NCI-H82 treated with DMSO at 0.1 percent for 48 hours (cell line): ENCODE measurements around the gene HBB.

Experiments
- DNase-seq: peaks from one replicate; lab custom pipeline; 2025; ENCODE audit not compliant: unreplicated experiment; lab: John Stamatoyannopoulos, UW

The HBB gene

DNA sequence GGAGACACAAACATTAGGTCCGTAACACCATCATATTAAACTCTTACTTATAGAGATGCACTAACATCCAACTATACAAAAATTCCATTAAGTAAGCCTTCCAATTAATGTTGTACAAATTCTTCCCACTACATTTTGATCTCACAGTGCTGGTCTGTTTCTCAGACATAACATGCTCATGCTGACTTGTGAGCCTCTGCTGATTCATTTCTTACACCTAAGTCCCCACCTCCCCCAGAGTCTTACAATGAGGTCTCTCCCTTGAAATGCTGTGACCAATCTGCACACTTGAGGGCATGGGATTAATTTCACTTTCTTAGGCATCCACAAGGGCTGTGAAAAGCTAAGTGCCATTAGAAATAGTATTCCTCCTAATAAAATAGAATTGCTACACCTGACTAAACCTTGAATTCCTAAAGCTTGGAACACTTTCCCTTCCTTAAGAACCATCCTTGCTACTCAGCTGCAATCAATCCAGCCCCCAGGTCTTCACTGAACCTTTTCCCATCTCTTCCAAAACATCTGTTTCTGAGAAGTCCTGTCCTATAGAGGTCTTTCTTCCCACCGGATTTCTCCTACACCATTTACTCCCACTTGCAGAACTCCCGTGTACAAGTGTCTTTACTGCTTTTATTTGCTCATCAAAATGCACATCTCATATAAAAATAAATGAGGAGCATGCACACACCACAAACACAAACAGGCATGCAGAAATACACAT lies 20.8 kb upstream of the HBB start:
- no peak for DNase-seq

DNA sequence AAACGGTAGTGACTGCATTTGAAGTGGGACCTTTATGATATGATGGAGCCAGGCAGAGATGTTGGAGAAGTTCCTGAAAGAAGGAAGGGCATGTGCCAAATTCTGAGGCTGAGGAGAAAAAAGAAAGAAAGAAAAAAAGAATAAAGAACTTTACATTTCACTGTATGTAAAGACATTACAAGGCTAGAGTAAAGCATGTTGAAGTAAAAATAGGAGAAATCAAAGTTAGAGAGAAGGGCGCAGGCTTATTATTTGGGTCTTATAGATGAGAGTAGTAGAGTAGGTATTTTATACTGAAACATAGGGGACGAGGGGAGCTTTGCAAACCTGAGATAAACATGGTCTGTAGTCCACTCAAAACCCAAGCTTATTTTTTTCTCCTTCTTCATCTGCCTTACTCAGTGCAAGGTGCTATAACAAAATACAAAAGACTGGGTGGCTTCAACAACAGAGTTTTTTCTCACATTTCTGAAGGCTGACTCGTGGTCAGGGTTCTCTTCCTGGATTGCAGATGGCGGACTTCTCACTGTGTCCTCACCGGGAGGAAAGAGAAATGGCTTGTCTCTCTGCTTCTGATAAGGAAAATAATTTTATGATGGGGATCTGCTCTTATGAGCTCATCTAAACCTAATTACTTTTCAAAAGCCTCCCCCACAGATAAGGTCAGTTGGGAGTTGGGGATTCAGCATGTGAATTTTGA lies 20.1 kb upstream of the HBB start:
- no peak for DNase-seq

GRCh38 chr11:5245155-5245554 lies 18.3 kb upstream of the HBB start:
- no peak for DNase-seq

DNA sequence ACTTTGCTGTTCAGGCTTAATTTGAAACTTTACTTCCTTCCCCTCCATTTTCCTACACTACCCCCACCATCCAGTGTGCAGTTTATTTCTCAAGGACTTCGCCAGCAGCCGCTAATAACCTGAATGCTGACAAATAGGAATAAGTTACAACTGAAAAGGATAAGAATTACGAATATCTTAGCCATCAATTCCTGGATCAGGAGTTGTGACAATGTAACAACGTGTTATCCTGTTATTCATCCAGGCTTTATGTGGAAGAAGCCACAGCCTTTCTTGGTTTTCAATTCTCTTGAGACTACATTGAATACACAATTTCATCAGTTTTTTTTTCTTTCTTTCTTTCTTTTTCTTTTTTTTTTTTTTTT lies 16.9 kb upstream of the HBB start:
- DNase-seq: no peak

DNA sequence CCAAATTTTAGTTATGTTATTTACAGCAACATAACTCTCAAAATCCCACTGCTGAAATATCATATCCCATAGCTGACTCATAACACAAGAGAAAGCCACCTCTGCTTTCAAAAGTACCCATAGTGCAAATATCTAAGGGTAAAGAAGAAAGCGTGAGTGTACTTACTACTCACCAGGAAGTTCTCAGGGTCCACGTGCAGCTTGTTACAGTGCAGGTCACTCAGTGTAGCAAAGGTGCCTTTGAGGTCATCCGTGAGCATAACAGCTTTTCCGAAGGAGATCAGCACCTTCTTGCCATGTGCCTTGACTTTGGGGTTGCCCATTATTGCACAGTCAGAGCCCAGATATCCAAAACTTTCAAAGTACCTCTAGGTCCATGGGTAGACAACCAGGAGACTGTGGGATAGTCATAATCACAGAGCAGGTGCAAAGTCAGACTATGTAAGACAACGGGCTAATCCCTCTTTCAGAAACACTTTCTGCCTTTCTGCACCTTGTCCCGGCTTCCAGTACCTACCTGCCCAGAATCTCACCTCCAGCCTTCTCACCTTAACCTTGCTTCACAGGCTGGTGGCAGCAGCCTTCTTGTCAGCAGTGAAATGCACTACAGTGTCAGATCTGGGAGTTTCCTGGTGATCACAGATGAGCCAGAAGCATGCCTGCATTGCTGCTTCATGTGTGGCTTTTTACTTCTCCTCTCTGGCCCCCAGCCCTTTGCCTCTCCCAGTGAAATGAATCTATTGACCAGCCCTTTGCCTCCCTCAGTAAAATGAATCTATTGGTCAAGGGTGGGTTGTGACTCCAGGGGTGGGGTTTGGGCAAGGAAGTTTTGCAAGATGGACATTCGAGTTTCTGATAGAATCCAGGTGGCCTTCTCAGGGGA lies 16.3 kb upstream of the HBB start:
- no peak for DNase-seq

DNA sequence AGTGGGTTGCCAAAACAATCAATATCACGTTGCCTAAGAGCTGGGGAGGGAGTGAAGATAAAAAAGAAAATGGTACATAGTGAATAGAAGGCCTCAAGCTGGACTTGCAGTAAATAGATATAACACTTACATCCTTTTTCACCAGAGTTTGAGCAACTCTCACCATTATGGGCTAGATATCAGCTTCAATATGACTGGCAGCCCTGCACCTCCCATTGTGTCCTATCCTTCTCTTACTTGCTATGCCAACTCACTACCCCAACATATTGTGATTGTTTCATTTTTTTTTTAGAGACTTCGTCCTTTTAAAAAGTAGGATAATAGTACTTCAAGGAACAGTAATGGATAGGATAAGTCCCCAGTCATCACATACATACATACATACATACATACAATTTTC lies 15.3 kb upstream of the HBB start:
- no peak for DNase-seq

DNA sequence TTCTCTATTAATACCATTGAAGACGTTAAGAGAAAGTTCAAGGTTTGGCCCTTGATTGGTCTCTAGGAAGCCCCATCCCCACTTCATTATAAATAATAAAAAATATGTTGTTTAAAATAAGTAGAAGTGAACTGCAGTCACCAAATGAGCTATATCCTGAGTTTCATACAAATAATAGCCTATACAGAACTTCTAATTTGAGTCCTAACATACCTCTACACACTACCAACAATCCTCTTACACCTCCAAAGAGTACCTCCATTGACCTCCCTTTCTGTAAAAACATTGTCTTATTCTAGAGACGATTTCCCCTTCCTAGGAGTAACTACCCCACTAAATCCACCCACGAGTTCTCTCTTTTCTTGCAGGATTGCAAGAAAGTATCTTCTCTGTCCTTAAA lies 14.6 kb upstream of the HBB start:
- DNase-seq: no peak

DNA sequence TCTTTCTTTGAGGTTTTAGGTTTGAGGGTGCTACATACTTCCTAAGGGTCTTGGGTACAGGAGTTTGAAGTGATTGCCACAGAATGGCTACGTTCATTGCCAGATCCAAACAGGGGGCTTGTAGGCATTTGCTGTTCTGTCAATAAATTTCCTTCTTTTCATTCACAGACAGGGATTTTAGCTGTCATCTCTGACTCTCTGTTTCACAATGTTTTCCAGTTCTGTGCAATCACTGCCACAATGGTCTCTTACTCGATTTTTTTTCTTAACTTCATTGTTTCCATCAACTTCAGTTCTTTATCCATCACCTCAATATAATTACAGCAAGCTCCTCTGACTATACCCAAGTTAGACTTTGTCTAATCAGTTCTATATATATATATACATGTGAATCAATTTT lies 13.6 kb upstream of the HBB start:
- no peak for DNase-seq

DNA sequence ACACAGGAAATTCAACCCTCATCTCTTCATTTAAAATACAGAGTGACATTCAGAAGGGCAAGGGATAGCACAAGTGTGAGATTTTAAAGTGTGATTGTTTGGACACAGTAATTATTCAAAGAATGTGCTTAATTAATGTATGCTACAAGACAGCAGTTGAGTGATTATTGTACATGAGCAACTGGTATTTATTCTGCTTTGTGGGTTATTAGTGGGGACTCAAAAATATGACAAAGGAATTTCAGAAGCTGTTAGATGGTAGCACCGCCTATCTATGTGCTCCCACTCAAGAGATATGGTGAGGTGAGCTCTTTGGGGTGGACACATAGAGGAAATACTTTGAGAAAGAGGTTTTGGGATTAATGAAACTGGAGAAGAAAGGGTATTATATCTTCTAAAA lies 13.2 kb upstream of the HBB start:
- DNase-seq: no peak

DNA sequence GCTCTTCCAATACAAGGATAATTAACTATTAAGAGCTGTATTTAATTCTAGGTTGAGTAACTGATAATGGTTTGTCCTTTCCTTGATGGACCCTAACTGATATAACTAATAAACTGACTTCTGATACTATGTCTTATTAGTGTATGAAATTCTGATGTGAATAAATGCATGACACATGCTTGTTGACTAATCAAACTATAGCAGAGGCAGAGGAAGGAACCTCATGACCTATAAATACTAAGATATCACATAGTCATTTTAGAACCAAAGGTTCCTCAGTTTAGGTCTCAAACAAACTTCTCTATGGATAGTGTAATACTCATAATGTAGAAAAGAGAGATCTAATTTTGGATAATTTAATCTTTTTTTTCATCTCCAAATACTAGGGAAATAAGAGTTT lies 12.2 kb upstream of the HBB start:
- no peak for DNase-seq

DNA sequence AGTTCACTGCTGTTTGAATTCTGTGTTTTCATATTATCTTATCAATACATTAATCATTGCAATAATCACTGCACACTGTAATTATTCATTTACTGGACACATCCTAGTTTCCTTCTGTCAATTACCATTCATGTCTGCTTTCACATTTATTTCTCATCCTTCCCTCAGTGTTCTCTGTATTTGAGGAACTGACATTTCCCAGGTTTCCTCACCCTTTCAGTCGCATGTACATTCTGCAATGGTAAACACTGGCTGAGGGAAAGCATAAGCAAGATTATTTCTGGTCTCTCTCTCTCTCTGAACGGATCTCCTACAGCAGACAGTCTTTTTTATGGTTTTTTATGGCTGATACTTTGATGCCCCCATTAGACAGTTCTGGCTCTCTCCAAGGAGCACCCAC lies 11.6 kb upstream of the HBB start:
- no peak for DNase-seq

- no peak for DNase-seq
These were observed 10.5 kb upstream of the HBB start for GRCh38 chr11:5237420-5237819.

DNA sequence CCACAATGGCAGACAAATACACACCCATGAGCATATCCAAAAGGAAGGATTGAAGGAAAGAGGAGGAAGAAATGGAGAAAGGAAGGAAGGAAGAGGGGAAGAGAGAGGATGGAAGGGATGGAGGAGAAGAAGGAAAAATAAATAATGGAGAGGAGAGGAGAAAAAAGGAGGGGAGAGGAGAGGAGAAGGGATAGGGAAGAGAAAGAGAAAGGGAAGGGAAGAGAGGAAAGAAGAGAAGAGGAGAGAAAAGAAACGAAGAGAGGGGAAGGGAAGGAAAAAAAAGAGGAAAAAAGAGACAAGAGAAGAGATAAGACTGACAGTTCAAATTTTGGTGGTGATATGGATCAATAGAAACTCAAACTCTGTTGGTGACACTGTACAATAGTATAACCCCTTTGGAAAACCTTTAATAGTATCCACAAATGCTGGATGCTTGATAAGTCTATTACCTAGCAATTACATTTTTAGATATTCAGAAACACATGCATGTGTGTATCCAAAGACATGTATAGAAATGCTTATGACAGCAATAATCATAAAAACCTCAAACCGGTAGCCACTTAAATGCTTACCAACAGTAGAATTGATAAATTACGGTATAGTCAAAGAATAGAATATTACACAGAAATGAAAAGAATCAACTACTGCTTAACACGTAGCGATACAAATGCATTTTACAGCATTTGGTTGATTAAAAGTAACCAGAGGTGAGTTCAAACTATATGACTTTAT lies 8.7 kb upstream of the HBB start:
- no peak for DNase-seq

DNA sequence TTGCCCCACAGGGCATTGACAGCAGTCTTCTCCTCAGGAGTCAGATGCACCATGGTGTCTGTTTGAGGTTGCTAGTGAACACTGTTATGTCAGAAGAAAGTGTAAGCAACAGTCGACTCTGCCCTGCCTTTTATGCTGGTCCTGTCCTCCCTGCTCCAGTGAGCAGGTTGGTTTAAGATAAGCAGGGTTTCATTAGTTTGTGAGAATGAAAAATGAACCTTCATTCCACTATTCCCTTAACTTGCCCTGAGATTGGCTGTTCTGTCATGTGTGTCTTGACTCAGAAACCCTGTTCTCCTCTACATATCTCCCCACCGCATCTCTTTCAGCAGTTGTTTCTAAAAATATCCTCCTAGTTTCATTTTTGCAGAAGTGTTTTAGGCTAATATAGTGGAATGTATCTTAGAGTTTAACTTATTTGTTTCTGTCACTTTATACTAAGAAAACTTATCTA lies 7.5 kb upstream of the HBB start, which contains the start of gene HBD:
TSS of gene HBD (minus strand) at position 103 of the 454 bp plus-strand sequence. CDS start at position 53, 50 bp downstream.
- no peak for DNase-seq

DNA sequence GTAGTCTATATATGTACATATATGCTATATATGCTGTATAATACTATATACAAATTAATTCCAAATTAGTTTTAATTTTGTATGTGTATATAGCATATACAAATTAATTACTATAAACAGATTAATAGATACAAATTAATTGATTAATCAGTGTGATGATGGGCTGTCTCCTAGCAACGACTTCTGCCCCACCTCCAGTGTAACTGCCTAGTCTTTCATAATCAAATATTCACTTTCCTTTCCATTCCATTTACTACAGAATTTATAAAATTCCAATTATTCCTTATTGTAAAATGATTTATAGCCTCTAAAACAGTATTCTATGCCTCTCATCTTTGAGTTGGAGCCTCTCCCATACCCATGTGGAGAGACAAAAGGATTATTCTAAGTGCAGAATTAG lies 6.4 kb upstream of the HBB start:
- DNase-seq: no peak

- no peak for DNase-seq
These were observed 6.0 kb upstream of the HBB start for GRCh38 chr11:5232821-5233220.

- no peak for DNase-seq
These were observed 5.3 kb upstream of the HBB start for GRCh38 chr11:5232176-5232575.

DNA sequence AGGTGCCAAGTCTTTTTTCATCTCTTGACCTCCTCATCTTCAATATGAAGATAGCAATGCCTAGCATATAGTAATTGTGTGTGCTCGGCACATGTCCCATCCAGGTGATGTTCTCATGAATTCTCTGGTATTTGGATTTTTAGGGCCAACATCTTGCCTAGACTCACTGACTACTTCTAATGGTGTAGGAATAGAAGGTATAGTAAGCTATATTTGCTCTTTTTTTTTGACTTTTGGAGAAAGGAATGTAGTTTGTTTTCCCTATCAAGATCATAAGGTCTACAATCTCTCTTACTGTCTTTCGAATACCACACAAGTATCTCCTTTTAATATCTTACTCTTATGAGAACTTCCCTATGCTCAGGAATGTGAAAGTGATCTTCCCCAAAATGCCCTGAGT lies 4.2 kb upstream of the HBB start:
- no peak for DNase-seq

DNA sequence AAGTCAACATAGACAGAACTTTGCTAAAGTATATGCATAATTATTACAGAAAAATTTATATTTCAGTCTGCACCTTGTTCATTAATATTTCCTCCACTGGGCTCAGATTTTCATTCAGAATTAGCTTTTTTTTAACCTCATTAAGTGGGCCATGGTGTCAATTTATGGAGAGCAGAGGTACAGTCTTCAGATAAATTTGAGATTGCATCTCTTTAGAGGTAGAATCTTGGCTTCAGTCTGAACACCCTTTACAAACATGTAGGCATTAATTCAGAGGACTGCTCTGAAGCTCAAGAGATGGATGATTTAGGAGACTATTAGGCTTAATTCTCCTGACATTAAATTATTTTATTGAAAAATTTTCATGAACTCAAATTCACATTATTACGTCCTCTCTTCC lies 3.4 kb upstream of the HBB start:
- DNase-seq: no peak

DNA sequence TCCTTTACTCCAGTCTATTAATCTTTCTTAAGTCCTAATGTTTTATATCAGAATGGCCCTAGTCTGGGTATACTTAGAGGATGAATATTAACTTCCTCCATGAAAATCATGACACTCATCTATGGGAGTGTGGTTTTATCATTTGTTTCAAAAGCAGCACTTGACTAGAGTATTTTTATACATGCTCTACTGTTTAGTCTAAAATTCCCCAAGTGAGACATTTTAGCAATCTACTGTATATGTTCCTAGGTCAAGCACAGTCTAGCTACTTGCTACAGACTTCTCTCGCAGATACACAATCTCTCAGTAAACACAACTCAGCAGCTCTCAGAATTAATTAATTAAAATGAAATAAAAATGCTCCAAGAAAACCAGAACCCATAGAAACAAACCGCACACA lies 2.9 kb upstream of the HBB start:
- no peak for DNase-seq

DNA sequence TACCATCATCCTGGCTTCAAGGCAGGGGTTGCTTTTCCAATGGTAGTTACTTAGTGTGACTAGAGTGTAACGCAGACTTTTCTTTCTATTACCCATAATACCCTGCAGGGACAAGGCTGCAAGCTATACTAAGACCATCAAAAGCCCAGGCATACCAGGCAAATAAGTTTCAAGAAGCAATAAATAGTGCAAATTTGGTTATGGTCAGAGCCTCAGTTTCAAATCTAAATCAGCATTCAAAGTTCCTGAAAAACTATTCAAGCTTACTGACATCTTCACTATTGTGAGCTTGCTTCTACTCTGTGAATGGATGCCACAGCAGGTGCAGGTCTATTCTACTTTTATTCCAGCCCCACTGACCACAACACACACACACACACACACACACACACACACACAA lies 2.5 kb upstream of the HBB start:
- no peak for DNase-seq
